ENCODE data around the gene SLC35D3. TPM values are rescaled to one million over a fixed set of nuclear protein-coding genes. Genes with fewer than 3 reads are reported as not detected.

Gene SLC35D3
- total RNA-seq, 1 experiment from 2014 or later, result not detected

DNA sequence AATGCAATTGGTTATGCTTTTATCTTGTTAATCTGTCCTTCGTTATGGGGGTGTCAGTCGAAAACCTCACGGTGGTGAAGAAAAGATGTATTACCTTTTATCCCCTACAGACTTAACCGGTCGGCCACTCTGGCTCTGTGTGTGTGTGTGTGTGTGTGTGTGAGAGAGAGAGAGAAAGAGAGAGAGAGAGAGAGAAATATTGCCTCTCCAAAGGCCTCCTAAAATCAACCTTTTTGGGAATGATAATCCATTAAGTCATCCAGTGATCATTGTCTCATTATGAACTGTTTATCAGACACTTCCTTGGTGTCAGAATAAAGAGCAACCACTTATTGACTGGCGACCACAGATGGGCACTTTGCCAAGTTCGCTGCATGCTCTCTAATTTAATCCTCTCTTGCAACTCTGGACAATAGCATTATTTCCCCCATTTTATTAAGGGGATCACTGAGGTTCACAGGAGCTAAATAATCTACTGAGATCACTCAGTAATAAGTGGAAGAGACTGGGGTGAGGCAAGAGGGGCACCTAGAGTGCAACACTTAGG is 30.7 kb downstream of the SLC35D3 start:
- BruUV-seq (replicated peaks), result no TSS peak
- H3K27me3 ChIP-seq (ENCODE audit: insufficient read depth, low read depth), result no peaks in the 10 kb centered on the region
- intact Hi-C loops (cut with micrococcal nuclease; ENCODE audit: unreplicated experiment), result no loop called here

DNA sequence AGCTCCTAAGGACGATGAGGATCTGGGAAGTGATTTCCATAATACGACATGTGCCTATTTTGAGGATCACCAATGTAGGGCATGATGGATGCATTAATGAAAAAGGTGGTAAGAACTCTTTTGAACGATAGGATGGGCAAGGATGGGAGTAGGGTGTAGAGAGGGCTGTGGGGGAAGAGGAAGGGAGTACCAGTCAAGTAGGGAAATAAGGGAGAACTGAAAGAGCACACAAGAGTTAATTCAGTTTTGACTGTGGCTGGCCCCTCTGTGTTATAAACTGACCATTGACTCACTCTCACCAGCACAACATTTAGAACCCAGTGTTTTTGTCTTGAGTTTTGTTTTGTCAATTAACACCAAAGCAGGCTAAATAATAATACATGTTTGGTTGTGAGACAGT is 33.0 kb downstream of the SLC35D3 start:
- ChIA-PET CTCF (no interaction called here), POLR2A (ENCODE audit: unreplicated experiment) (no interaction called here)
- TF ChIP-seq CTCF (conservative IDR thresholded peaks at IDR 0.05), result no peak
- no peaks in the 10 kb centered on the region for H3K27me3 ChIP-seq (ENCODE audit: insufficient read depth, low read depth)
- H3K79me2 ChIP-seq (ENCODE audit: low read depth), result no peaks in the 10 kb centered on the region
- H3K27ac ChIP-seq, result no peak overlapping the region
- no peaks in the 10 kb centered on the region for H3K9me2 ChIP-seq (ENCODE audit: insufficient read depth)
- H3K4me1 ChIP-seq (replicated peaks; ENCODE audit: insufficient read depth), result no peaks in the 10 kb centered on the region
- H3K36me3 ChIP-seq (ENCODE audit: low read depth), result no peaks in the 10 kb centered on the region
- no peak for DNase-seq
- intact Hi-C loops (cut with micrococcal nuclease; ENCODE audit: unreplicated experiment), result no loop called here
- H3K4me3 ChIP-seq, result no peak overlapping the region
- no peak overlapping the region for H3K4me2 ChIP-seq
- H3K9me3 ChIP-seq (ENCODE audit: insufficient read depth, low read depth), result no peaks in the 10 kb centered on the region
- H4K20me1 ChIP-seq (ENCODE audit: insufficient read depth), result no peaks in the 10 kb centered on the region
- H2AFZ ChIP-seq, result no peak overlapping the region
- H3F3A ChIP-seq (ENCODE audit: insufficient read depth, low read depth), result no peaks in the 10 kb centered on the region
- no TSS peak for BruUV-seq (replicated peaks)

More for the DNA sequence above, 30.7 kb downstream of the SLC35D3 start:
- no peaks in the 10 kb centered on the region for H3K9me2 ChIP-seq (ENCODE audit: insufficient read depth)
- CTCF ChIA-PET, result no interaction called here
- H3K27ac ChIP-seq, result no peak overlapping the region
- no peak overlapping the region for H3K4me2 ChIP-seq
- no peaks in the 10 kb centered on the region for H3F3A ChIP-seq (ENCODE audit: insufficient read depth, low read depth)
- H3K9me3 ChIP-seq (ENCODE audit: insufficient read depth, low read depth), result peaks cover 2% of the 10 kb centered on the region; the same call in 1 of the 2 replicates
- H2AFZ ChIP-seq, result no peak overlapping the region
- H3K79me2 ChIP-seq (ENCODE audit: low read depth), result no peaks in the 10 kb centered on the region
- H3K4me1 ChIP-seq (replicated peaks; ENCODE audit: insufficient read depth), result no peaks in the 10 kb centered on the region
- no peaks in the 10 kb centered on the region for H4K20me1 ChIP-seq (ENCODE audit: insufficient read depth)
- POLR2A ChIA-PET (ENCODE audit: unreplicated experiment), result no interaction called here
- H3K4me3 ChIP-seq, result no peak overlapping the region
- no peak for TF ChIP-seq CTCF (conservative IDR thresholded peaks at IDR 0.05)
- no peak for TF ChIP-seq EZH2 (IDR thresholded peaks at IDR 0.05; ENCODE audit: low read depth)
- DNase-seq, result no peak
- no peaks in the 10 kb centered on the region for H3K36me3 ChIP-seq (ENCODE audit: low read depth)

DNA sequence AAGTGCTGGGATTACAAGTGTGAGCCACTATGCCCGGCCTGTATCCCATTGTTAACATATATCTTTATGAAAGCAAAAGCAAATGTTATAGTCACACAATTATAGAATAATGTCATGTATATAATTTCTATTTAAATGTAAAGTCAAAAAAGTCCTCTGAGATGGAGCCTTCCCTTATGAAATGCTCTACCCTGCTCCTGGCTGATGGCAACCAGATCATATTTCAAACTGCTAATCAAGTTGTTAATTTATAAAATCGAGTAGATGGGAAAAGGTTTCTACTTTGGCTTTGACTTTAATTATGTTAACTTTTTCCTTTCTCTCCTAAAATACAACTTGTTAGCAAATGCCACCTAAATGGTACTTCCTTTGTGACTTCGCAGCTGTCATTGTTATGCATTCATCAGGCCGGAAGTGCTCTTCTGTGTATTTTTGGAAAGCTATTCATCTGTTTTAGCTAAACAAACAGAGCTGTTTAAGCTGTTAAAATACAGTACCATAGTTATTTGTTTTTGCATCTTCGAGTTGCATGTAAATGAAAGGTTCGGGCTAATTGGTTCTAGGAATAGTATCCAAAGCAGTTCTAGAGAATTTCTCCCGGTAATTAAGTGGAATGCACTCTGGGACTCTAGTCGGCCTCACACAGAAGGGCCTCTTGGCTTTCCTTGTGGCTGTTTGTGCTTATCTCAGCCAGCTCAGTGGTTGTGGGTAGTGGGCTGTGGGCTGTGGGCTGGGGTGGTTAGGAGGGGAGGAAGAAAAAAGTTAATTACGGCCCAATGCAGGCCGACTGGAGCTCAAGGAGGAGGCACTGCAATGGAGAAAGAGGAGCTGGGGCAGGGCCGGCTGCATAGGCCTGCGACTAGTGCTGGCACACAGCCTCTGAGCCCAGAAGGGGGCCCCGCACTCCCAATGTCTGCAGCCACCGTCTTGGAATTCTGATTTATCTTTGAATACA is 34.8 kb downstream of the SLC35D3 start:
- intact Hi-C loops (cut with micrococcal nuclease; ENCODE audit: unreplicated experiment), result no loop called here
- POLR2A ChIA-PET (ENCODE audit: unreplicated experiment), result no interaction called here

More for the DNA sequence above, 34.8 kb downstream of the SLC35D3 start:
- Histone ChIP-seq H3K79me2 (ENCODE audit: low read depth) (no peaks in the 10 kb centered on the region), H2AFZ (no peak overlapping the region), H3K27me3 (ENCODE audit: insufficient read depth, low read depth) (no peaks in the 10 kb centered on the region), H3K27ac (no peak overlapping the region), H3F3A (ENCODE audit: insufficient read depth, low read depth) (no peaks in the 10 kb centered on the region; the same call in 1 of the 2 replicates), H3K4me3 (no peak overlapping the region), H3K9me2 (ENCODE audit: insufficient read depth) (no peaks in the 10 kb centered on the region), H4K20me1 (ENCODE audit: insufficient read depth) (no peaks in the 10 kb centered on the region), H3K4me2 (no peak overlapping the region), H3K4me1 (replicated peaks; ENCODE audit: insufficient read depth) (no peaks in the 10 kb centered on the region), H3K9me3 (ENCODE audit: insufficient read depth, low read depth) (no peaks in the 10 kb centered on the region), H3K36me3 (ENCODE audit: low read depth) (no peaks in the 10 kb centered on the region)
- no peak for DNase-seq
- TF ChIP-seq EZH2 (IDR thresholded peaks at IDR 0.05; ENCODE audit: low read depth) (no peak), CTCF (conservative IDR thresholded peaks at IDR 0.05) (peak; percentile 32)
- no TSS peak for BruUV-seq (replicated peaks)
- CTCF ChIA-PET, result no interaction called here
